NK-92 (cell line): Measurements from ENCODE around the gene PTGDS.

Experiments used
- DNase-seq: peaks from one replicate; lab custom pipeline; 2025; ENCODE audit not compliant: unreplicated experiment; lab: John Stamatoyannopoulos, UW

The PTGDS gene

DNA sequence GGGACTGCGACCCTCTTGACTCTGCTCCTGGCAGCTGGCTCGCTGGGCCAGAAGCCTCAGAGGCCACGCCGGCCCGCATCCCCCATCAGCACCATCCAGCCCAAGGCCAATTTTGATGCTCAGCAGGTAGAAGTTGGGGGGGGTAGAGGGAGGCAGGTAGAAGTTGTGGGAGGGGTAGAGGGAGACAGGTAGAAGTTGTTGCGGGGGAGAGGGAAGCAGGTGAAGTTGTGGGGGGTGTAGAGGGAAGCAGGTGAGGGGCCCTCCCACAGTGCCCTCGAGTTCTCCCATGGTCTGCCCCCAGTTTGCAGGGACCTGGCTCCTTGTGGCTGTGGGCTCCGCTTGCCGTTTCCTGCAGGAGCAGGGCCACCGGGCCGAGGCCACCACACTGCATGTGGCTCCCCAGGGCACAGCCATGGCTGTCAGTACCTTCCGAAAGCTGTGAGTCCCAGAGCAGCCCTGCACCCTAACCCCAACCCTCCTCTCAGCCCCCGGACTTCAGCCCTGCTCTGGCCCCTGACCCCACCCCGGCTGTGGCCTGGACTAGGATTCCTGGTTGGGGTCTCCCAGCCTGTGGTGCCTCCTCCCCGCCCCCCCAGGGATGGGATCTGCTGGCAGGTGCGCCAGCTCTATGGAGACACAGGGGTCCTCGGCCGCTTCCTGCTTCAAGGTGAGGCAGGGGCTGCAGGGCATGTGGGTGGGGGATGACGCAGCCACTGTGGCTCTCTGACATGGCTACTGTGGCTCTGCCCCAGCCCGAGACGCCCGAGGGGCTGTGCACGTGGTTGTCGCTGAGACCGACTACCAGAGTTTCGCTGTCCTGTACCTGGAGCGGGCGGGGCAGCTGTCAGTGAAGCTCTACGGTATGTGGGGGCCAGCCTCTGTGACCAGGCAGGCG lies 31.7 kb upstream of the PTGDS start:
- DNase-seq = no peak

DNA sequence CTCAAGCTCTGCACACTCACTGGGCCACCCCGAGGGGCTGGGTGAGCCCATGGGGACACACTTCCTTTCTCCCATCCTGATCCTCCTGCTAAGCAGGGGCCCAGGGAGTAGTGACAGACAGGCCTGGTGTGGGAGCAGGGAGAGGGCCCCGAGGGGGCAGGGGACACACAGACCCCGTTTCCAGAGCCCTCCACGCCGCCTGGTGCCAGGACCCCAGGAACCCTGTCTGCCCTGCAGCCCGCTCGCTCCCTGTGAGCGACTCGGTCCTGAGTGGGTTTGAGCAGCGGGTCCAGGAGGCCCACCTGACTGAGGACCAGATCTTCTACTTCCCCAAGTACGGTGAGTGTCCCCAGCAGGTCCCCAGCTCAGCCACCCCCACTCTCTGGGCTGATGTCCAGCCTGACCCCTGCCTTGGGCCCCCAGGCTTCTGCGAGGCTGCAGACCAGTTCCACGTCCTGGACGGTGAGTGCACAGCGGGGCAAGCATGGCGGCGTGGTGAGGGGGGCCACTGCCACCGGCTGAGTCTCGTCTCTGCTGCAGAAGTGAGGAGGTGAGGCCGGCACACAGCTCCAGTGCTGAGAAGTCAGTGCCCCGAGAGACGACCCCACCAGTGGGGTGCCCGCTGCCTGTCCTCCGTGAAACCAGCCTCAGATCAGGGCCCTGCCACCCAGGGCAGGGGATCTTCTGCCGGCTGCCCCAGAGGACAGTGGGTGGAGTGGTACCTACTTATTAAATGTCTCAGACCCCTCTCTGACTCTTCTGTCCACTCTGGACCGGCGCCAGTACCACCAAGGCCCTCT lies 30.9 kb upstream of the PTGDS start:
- DNase-seq = no peak

DNA sequence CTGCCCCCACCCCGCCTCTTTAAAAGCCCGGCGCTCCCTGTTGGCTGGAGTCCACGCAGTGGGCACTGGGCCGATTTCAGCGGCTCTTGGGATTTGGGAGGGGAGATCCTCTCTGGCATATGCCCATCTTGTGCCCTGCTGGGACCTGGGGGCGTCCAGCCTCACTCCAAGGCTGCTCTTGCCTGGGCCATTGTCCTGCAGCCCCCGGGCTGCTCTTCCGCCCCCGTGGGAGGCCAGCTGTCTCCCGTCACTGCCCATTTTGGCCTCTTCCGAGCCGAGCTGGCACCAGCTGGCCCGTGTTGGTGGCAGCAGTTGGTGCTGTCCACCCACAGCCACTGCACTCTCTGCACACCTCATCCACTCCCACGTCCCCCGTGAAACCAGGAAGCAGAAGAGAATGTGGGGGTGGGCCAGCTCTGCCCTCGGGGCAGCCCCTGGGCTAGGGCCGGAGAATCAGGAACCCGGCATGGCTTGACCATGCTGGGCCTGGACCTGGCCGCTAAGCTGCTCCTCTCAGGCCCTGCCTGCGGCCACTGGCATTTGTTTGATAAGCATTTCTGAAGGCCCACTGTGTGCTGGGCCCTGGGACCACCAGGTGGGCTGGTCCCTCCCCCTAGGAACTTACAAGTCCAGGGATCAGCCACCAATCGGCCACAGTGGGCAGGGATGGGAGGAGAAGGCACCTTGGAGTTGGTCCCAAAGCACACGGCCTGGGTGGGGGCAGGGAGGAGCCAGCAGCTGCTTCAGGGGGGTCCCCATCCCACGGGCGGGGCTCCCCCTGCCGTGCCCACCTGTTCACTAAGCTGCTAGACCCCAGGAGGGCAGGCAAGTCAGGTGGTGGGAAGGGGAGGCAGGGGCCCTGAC lies 30.0 kb upstream of the PTGDS start:
- no peak for DNase-seq

DNA sequence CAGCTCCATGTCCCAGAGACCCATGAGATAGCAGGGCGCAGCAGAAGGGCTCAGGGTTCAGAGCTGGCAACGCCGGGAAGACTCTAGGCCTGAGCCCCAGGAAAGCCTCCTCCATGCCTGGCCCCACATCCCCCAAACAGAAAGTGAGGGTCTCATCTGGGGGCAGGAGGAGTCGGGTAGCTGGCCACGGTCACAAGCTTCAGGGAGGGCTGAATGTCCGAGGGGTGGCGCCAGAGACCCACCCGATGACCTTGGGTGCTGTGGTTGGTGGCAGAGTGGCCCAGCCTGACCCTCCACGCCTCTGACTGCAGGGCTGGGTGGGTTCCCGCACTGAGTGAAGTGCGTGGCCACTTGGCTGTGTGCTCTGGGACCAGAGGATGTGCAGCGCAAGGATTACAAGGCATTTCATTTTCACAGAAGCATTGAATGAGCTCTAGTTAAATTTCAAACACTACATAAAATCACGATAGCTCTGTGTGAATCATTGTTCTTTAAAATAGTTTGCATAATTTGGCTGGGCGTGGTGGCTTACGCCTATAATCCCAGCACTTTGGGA lies 29.3 kb upstream of the PTGDS start:
- no peak for DNase-seq

DNA sequence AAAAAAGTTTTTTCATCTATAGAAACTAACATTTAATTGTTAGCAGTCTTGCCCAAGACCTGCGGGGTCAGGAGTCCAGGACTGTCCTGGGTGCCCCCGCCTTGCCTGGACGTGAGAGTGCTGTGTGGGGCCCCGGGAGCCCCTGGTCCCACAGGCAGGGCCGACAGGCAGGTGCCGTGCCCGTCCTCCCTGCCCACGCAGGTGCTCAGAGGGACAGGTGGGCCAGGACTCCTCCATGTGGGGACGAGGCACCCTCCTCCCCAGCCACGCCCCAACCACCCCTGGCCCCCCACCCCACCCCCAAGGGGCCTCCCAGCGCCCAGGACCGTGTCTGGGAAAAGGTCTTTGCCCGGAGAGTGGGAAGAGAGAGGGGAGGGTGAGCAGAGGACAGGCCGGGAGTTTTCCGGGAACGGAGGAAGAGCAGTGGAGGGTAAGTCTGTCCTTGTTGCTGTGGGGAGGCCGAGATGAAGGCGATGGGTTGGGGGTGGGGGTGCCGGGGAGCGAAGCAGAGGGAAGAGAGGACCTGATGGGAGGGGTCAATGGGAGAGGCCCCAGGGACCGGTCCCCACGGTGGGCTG lies 28.0 kb upstream of the PTGDS start:
- no peak for DNase-seq

DNA sequence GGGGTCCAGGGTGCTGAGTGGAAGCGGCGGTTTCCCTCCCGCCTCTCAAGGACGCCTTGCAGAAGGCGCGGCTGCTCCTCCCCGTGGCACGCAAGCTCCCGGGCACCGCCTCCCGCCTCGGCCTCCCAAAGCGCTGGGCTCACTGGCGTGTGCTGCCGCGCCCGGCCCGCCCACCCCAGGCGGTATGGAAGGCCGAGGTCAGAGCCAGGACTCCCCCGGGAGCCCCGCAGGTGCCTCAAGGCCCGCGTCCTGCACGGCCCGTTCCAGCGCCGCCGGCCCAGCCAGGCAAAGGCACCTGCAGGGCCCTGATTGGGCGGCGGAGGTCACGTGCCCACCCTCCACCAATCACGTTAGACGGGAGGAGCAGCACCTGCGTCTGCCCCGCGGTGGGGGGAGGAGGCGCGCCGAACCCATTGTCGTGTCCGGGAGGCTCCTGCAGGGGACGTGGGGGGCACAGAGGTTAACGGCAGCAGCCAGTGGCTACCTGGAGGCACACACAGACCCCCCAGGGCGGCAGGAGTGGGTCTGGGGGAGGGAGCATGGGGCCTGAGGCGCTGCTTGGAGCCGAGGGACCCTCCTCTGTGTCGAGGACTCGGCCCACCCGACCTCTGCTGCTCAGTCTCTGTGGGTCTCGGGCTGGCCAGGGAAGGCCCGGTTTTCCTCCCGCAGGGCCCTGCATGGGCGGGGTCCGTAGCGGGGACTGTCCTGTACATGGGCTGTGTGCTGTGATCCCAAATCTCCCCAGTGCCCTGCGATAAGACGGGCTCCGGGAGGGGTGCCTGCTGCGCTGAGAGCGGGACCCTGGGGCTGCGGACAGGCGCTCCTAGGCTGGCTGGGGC lies 27.3 kb upstream of the PTGDS start:
- peak; percentile 87 for DNase-seq

DNA sequence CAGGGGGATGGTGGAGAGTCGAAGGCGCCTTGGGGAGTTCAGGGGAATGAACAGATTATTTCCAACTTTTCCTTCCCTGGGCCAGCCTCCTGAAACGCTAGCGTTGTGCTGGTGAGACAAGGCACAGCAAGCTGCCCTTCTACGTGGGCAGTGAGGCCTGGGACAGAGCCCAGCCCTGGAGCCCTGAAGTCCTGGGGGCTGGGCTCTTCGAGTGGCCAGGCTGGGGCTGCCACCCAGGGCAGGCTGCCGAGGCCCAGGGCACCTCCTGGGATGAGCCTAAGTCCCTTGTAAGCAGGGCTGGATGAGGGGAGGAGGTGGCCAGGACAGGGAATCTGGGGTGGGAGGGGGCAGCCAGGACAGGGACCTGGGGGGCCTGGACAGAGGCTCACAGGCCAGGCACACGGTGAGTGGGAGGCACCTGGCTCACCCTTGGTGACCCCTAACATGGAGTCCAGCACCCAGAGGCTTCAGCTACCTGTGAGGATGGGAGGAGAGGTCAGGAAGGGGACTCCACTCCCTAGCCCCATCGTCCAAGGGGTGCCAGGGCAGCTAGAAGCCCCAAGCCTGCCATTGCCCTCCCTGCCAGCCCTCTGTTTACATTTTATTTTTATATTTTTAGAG lies 26.5 kb upstream of the PTGDS start:
- no peak for DNase-seq

DNA sequence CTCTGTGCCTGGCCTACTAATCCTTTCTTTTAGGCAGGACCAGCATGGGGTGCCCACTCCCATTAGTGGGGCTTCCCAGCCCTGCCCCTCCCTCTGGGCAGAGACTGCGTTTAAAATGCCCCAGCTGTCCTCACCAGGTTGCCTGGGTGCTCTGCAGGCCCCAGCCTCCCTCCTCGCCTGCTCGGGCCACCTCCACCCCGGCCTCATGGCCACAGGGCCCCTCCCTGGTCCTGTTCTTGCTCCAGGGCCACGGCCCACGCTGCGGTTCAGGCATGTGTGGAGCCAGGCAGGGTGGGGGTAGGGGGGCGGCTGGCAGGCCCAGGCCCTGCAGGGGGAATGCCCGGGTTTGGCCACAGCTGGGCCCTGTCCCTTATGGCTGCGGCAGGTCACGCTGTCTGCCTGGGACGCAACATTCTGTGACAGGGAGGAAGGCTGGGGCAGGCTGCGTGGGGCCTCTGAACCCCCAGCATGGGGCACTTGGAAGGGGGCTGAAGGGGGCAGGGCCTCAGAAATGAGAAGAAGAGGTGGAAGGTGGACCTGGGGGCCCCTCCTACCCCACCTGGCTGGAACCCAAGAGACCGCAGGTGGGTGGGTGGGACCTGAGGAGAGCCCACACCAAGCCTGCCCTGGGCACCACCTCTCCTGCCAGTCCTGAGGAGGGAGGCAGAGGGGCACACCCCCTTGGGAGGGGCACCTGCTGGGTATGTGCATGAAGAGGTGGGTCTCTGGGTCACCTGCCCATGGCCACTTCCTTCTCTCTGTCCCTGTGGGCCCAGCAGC lies 25.6 kb upstream of the PTGDS start, which contains the start of gene LCN12:
Gene LCN12 (plus strand): TSS at position 733 of the 780 bp plus-strand sequence. CDS start 55 bp downstream, outside the sequence.
- no peak for DNase-seq

DNA sequence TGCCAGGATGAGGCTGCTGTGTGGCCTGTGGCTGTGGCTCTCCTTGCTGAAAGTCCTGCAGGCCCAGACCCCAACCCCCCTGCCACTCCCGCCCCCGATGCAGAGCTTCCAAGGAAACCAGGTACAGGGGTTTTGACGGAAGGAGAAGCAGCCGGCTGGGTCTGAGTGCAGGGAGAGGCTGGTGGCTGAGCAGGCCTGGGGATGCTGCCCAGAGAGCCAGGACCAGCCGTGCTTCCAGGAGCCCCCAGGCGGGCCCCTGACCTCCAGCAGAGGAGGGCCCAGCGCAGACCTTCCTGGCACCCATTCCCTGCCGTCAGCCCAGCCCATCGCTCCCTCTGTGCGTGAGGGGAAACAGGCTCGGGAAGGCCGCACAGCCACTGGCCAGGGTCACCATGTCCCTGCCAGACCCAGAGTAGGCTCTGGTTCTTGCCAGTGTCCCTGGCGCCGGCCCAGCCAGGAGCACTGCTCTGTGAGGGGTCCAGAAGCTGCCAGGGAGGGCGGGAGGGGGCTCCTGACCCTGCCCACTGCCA lies 24.9 kb upstream of the PTGDS start:
- no peak for DNase-seq

DNA sequence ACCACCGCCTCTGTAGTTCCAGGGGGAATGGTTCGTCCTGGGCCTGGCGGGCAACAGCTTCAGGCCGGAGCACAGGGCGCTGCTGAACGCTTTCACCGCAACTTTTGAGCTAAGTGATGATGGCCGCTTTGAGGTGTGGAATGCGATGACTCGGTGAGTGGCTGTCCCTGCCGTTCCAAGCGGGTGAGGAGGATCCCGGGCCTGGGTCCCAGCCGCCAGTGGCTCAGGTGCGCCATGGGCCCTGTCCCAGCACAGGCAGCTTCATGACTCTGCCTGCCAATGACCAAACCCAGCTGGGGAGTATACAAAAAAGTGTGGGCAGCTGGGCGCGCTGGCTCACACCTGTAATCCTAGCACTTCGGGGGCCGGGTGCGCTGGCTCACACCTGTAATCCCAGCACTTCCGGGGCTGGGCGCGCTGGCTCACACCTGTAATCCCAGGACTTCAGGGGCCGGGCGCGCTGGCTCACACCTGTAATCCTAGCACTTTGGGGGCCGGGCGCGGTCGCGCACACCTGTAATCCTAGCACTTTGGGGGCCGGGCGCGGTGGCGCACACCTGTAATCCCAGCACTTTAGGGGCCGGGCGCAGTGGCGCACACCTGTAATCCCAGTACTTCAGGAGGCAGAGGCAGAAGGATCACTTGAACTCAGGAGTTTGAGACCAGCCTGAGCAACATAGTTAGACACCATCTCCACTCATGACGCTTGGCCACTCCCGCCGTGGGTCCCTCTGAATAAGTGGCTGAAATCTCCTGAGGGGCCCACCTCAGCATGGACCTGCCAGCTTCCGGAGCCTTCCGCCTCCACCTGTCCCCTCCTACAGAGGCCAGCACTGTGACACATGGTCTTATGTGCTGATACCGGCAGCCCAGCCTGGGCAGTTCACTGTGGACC lies 24.2 kb upstream of the PTGDS start:
- no peak for DNase-seq

DNA sequence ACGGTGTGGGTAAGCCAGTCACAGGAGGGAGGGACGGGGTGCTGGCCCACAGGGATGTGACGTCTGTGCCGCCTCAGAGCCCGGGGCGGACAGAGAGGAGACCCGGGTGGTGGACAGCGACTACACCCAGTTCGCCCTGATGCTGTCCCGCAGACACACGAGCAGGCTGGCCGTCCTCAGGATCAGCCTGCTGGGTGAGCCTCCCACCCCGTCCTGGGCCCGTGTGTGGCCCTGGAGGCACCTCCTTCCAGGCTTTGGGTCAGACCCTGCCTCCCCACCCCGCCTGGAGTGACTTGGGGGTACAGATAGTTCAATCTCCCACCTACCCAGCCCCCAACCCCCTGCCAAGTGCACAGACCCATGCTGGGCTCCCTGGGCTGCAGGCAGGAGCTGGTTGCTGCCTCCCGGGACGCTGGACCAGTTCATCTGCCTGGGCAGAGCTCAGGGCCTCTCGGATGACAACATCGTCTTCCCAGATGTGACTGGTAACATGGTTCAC lies 23.5 kb upstream of the PTGDS start:
- DNase-seq = no peak

DNA sequence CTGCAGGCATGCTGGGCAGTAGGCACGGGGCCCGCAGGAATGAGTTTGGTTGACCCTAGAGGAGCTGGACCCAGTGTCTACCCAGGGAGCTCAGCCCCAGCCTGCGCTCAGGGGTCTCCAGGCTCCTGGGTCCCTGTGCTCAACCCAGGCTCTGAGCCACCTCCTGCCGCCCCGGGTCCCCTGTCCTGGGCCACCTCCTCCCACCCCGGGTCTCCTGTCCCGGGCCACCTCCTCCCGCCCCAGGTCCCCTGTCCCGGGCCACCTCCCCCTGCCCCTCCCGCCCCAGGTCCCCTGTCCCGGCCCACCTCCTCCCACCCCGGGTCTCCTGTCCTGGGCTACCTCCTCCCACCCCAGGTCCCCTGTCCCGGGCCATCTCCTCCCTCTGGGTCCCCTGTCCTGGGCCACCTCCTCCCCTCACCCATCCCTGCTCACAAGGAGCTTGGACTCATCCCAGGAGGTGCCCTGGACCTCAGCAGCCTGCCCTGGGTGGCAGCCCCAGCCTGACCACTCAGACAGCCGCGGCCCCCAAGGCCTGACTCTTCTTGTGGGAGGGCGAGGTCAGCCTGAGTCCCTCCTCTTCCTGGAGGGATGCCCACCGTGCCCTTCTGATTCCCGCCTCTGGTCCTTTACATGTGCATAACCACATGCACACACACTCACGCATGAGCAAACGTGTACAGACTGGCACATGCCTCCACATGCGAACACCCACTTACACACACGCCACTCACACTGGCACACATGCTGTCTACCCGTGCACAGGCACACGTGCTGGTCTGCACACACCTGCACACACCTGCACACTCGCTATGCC lies 22.8 kb upstream of the PTGDS start:
- no peak for DNase-seq

DNA sequence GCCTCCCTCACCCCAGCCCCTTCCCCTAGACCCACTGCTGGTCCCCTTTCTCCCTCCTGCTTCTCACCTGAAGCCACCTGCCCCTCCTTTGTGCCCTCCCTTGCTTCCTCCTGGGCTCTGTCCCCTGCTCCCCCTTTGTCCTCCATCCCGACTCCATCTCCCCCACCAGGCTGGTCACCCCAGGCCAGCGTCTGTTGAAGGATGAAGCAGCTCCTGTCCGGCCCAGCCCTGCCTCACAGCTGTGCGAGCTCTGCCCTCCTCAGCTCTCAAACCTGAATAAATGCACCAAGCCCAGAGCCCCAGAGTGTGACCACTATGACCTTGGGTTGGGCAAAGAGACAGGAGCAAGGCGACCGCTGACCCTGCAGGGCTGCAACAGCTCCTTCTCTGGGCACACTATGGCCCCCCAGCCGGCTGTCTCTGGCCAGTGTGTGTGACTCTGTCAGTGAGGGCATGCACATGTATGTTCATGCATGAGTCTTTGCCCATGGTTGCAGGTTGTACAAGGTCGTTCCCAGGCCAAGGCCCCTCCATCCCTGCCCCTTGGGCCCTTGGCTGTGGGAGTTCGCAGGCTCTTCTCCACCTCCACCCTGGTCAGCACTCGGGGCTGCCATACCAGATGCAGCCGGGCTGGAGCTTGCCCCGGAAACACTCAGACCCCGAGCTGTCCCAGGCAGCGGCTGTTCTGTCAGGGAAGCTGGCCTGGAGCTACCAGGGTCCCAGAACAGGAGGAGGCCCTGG lies 21.9 kb upstream of the PTGDS start:
- DNase-seq = no peak

DNA sequence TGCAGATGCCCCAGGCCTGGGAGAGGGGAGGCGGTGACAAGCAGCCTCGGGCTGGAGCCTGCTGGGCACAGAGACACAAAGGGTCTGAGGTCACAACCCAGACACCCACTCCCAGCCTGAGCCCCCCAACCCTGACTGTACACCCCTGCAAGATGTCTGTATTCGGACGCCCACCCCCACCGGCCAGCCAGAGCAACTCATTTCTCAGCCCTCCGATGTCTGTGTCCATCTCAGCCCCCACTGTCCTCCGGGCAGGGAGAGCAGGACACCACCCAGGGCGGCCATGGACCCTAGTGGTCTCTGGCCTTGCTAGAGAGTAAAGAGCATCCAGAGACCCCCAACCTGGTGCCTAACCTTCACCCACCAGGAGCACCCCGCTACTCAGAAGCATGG lies 21.4 kb upstream of the PTGDS start:
- no peak for DNase-seq

DNA sequence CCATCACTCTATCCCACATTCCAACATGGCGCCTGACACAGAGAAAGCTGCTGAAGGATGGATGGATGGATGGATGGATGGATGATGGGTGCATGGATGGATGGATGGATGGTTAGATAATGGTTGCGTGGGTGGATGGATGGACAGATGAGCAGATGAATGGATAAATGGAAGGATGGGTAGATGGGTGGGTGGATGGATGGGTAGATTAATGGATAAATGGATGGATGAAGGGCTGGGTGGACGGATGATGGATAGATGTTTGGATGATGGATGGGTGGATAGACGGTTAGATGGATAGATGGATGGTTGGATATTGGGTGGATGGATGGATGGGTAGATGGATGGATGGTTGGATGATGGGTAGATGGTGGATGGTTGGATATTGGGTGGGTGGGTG lies 20.7 kb upstream of the PTGDS start:
- DNase-seq = no peak
